Measurements from ENCODE around the gene SCO2.
A peak's percentile ranks its signal among the peaks of the same experiment; 100 is the strongest.

- no peak for TF ChIP-seq MAFK (IDR thresholded peaks at IDR 0.05; ENCODE audit: low read depth, low read length)
- TF ChIP-seq CTCF (conservative IDR thresholded peaks at IDR 0.05; ENCODE audit: low read depth, low read length) = peak; percentile 64
- TF ChIP-seq CEBPB (IDR thresholded peaks at IDR 0.05; ENCODE audit: low read depth, low read length) = no peak
- TF ChIP-seq POLR2A (IDR thresholded peaks at IDR 0.05; ENCODE audit: low read depth, low read length) = no peak; the same call in 1 of the 2 replicates
- TF ChIP-seq RFX5 (IDR thresholded peaks at IDR 0.05; ENCODE audit: low read depth, low read length) = no peak
- TF ChIP-seq SMC3 (IDR thresholded peaks at IDR 0.05; ENCODE audit: low read depth, low read length) = no peak
- no peak for TF ChIP-seq FOS (IDR thresholded peaks at IDR 0.05; ENCODE audit: low read depth, low read length)
- TF ChIP-seq ELK1 (IDR thresholded peaks at IDR 0.05; ENCODE audit: borderline replicate concordance, low read depth, low read length) = no peak
- TF ChIP-seq MAZ (IDR thresholded peaks at IDR 0.05; ENCODE audit: borderline replicate concordance, low read depth, low read length) = no peak
- no peak for TF ChIP-seq CHD1 (IDR thresholded peaks at IDR 0.05; ENCODE audit: low read depth, low read length)
- TF ChIP-seq USF2 (IDR thresholded peaks at IDR 0.05; ENCODE audit: low read depth, low read length) = no peak
- TF ChIP-seq RAD21 (IDR thresholded peaks at IDR 0.05; ENCODE audit: low read length) = peak; percentile 35
- TF ChIP-seq BHLHE40 (IDR thresholded peaks at IDR 0.05; ENCODE audit: low read depth, low read length) = no peak
Measured at GRCh38 chr22:50526108-50526833, 873 bp upstream of the SCO2 start.
